ENCODE measurements around the gene MBOAT1. TPM values are rescaled to one million over a fixed set of nuclear protein-coding genes. Genes with fewer than 3 reads are reported as not detected.

Gene MBOAT1
- total and polyA plus RNA-seq, 2 of the 13 experiments (the other 11 are each of a cell fraction or from before 2014, with no cell fraction given): not detected

DNA sequence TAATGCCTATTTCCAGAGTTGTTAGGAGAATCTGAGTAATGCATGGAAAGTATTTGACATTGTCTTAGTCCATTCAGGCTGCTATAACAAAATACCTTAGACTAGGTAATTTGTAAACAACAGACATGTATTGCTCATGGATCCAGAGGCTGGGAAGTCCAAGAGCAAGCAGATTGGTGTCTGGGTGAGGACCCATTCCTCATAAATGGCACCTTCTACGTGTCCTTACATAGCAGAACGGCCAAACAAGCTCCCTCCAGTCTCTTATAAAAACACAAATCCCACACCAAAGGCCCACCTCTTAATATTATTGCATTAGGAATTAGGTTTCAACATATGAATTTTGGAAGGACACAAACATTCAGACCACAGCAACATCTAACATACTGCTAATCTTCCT is 30.2 kb downstream of the MBOAT1 start:
- intact Hi-C loops (cut with micrococcal nuclease; ENCODE audit: unreplicated experiment): no loop called here
- FAIRE-seq: no peak
- H3K9ac ChIP-seq (ENCODE audit: insufficient read depth, low read depth, low read length): no peak overlapping the region

GRCh38 chr6:20180935-20181334 is 31.3 kb downstream of the MBOAT1 start:
- ATAC-seq: no peak
- WGBS (ENCODE audit: low lambda C conversion rate): 13% methylated on average over 3 of the region's 3 CpGs
- POLR2A ChIA-PET: no interaction called here

More for the DNA sequence above, 30.2 kb downstream of the MBOAT1 start:
- BruUV-seq (replicated peaks): no TSS peak
- Histone ChIP-seq H3K36me3 (replicated peaks in 1 of 2; ENCODE audit: control insufficient read depth in 1 of 2, insufficient read depth in 2 of 2, low read length in 2 of 2) (no peaks in the 10 kb centered on the region; a peak in 1 of 5 replicates), H3K4me2 (ENCODE audit: low read depth, low read length) (no peak overlapping the region), H3K27ac (ENCODE audit: extremely low read length, insufficient read depth, low read length) (no peak overlapping the region), H3K9me3 (ENCODE audit: low read length) (no peaks in the 10 kb centered on the region), H3K4me1 (ENCODE audit: insufficient read depth, low read length) (no peaks in the 10 kb centered on the region), H3K4me3 (replicated peaks in 1 of 3; ENCODE audit: insufficient read depth in 1 of 3, low read depth in 2 of 3, low read length in 3 of 3) (no peak overlapping the region), H4K20me1 (ENCODE audit: insufficient read depth, low read length) (no peaks in the 10 kb centered on the region), H3K27me3 (ENCODE audit: control insufficient read depth in 1 of 2, insufficient read depth in 2 of 2, low read length in 2 of 2) (no peaks in the 10 kb centered on the region; a peak in 2 of 5 replicates), H2AFZ (ENCODE audit: low read length) (no peak overlapping the region), H3K79me2 (ENCODE audit: insufficient read depth, low read length) (no peaks in the 10 kb centered on the region)
- ChIA-PET POLR2A (no interaction called here), CTCF (ENCODE audit: low intra/inter-chr PET ratio, low total read pairs) (no interaction called here)
- DNase-seq (ENCODE audit: low spot score) (no peak), ATAC-seq (no peak)
- in situ Hi-C loops (cut with HindIII; ENCODE audit: extremely low pct_ligation_motif_present, low pct_unique_long_range_greater_than_20kb): no loop called here
- peak; percentile 83 for TF ChIP-seq ZNF564 (CRISPR knock-in tag; IDR thresholded peaks at IDR 0.05)
- TF ChIP-seq ZBTB46 (CRISPR knock-in tag; IDR thresholded peaks at IDR 0.05; ENCODE audit: borderline replicate concordance): no peak
- WGBS (ENCODE audit: low lambda C conversion rate): 3% methylated on average over 2 of the region's 2 CpGs

More at GRCh38 chr6:20180935-20181334, 31.3 kb downstream of the MBOAT1 start:
- H3K4me3 ChIP-seq (replicated peaks in 1 of 3; ENCODE audit: insufficient read depth in 1 of 3, low read depth in 2 of 3, low read length in 3 of 3): no peak overlapping the region
- in situ Hi-C loops (cut with HindIII; ENCODE audit: extremely low pct_ligation_motif_present, low pct_unique_long_range_greater_than_20kb): no loop called here
- no peak overlapping the region for H3K9ac ChIP-seq (ENCODE audit: insufficient read depth, low read depth, low read length)
- no peaks in the 10 kb centered on the region for H4K20me1 ChIP-seq (ENCODE audit: insufficient read depth, low read length)
- H3K9me3 ChIP-seq (ENCODE audit: low read length): no peaks in the 10 kb centered on the region
- H3K27me3 ChIP-seq (ENCODE audit: control insufficient read depth in 1 of 2, insufficient read depth in 2 of 2, low read length in 2 of 2): no peaks in the 10 kb centered on the region; a peak in 2 of 5 replicates
- no peaks in the 10 kb centered on the region for H3K79me2 ChIP-seq (ENCODE audit: insufficient read depth, low read length)
- no peak overlapping the region for H3K4me2 ChIP-seq (ENCODE audit: low read depth, low read length)
- no peak overlapping the region for H2AFZ ChIP-seq (ENCODE audit: low read length)
- intact Hi-C loops (cut with micrococcal nuclease; ENCODE audit: unreplicated experiment): no loop called here
- CTCF ChIA-PET (ENCODE audit: low intra/inter-chr PET ratio, low total read pairs): no interaction called here
- no peak for DNase-seq (ENCODE audit: low spot score)
- H3K27ac ChIP-seq (ENCODE audit: extremely low read length, insufficient read depth, low read length): no peak overlapping the region
- TF ChIP-seq MIXL1 (CRISPR knock-in tag; IDR thresholded peaks at IDR 0.05) (no peak), HIC2 (CRISPR knock-in tag; IDR thresholded peaks at IDR 0.05; ENCODE audit: low read depth) (no peak), NRL (CRISPR knock-in tag; IDR thresholded peaks at IDR 0.05; ENCODE audit: borderline replicate concordance) (no peak), HDAC2 (CRISPR knock-in tag; IDR thresholded peaks at IDR 0.05) (no peak), GTF3A (CRISPR knock-in tag; conservative IDR thresholded peaks at IDR 0.05) (no peak), NPAS2 (CRISPR knock-in tag; IDR thresholded peaks at IDR 0.05; ENCODE audit: borderline replicate concordance) (no peak), ZNF777 (CRISPR knock-in tag; IDR thresholded peaks at IDR 0.05) (no peak), EZH2 (conservative IDR thresholded peaks at IDR 0.05; ENCODE audit: low read depth, low read length) (no peak)
- H3K4me1 ChIP-seq (ENCODE audit: insufficient read depth, low read length): no peaks in the 10 kb centered on the region; the same call in 1 of the 2 replicates
- H3K36me3 ChIP-seq (replicated peaks in 1 of 2; ENCODE audit: control insufficient read depth in 1 of 2, insufficient read depth in 2 of 2, low read length in 2 of 2): no peaks in the 10 kb centered on the region
- BruUV-seq (replicated peaks): no TSS peak
- FAIRE-seq: no peak

Data from HepG2 (cell line).